HL-60/S4 (cell line): ENCODE data around the gene RNF187.
"Not testable (repeated sequence)": the region's sequence is repeated elsewhere in the genome, so short reads cannot be mapped to it uniquely, and the experiment has no call there.

ENCODE experiments used
- in situ Hi-C: fragments of 300-500 bp; cut with MboI; formaldehyde crosslinking; loops from 2 replicates; pipeline ENCODE4 v1.14.3; 2022; ENCODE audit warnings: low sequenced_read_pairs

The RNF187 gene

GRCh38 chr1:228486596-228487335 lies 416 bp upstream of the RNF187 start:
- in situ Hi-C loops = no loop called here

- in situ Hi-C loops = no loop called here
Observed at GRCh38 chr1:228488125-228488817, 1.1 kb downstream of the RNF187 start.

- in situ Hi-C loops = no loop called here
Observed at GRCh38 chr1:228488818-228489674, 1.9 kb downstream of the RNF187 start.

DNA sequence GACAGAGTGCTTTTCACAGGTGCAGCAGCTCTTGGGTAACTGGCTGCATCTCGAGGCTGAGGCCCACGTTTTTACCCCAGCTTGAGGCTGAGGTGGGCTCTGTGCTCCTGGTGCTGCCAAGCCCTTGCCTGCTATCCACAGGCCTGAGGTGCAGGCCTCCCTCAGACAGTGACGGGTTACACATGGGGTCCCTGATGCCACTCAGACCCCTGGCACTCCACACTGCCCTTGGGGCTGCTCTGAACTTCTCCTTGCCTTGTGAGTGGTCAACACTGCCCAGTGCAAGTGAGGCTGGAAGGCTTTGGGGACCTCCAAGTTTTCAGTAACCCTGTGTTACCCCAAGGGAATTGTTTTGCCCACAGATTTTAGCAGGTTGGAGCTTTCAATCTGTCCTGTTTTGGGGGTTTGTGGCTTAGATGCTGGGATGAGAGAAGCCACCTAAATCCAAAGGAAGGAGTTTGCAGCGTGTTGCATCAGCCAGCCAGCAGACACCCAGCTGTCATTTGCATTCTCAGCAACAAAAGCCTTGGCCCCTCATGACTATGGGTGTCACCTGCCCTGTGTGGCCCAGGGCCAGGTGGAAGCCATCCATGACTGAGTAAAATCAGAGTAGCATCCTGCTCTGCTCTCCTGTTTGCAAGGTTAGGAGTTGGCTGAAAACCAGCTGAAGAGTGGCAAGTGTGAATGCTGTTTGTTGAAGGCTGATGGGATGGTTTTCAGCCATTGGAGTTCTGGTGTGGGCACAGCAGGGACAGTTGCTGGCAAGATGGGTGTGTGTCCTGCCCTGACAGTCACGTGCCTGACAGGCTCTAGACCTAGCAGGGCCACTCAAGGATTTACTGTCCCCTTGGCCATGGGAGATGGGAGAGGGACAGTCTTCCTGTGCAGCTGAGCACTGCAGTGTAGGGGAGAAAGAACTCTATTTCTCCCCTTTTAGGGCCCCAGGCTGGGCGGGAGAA lies 3.2 kb downstream of the RNF187 start:
- in situ Hi-C loops = no loop called here

- in situ Hi-C loops = no loop called here
Observed at GRCh38 chr1:228493141-228494043, 6.2 kb downstream of the RNF187 start.

- in situ Hi-C loops = no loop called here
Observed at GRCh38 chr1:228494044-228494353, 6.8 kb downstream of the RNF187 start.

GRCh38 chr1:228494391-228494790 lies 7.2 kb downstream of the RNF187 start:
- in situ Hi-C loops = no loop called here

DNA sequence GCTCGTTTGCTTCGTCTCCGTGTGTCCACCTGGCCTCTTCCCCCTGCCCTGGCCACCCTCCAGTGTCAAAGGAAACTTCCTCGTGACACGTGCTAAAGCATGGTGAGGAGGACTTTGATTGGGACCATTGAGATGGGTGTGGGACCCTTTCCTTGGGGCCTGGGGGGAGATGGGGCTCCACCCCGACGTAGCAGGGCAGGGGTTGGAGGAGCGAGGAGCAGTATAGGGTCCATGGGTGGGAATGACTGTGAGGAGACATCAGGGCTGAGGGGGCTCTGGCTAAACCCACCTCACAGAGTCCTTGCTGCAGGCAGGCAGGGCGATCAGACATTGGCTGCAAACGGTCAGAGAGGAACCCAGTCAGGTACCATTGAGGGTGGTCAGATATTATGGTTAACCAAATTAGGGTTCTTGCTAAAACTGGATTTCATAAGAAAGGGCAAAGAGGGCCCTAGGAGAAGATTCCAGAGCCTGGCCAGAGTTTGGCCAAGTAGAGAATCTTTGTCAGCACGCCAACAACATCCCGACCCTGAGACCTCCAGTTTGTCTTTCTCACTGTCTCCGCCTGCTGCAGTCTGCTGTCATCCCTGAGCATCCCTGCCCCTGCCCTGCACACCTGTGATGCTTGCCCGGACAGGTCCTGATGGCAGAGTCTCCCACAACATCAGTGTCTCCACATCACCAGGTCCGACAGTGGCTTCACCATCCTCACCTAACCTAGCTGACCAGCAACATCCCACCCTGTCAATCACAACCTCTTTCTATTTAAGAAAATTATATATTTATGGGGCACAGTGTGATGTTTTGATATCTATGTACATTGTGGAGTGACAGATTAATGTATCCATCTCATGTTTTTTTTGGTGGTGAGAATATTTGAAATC lies 8.0 kb downstream of the RNF187 start:
- in situ Hi-C loops = no loop called here

DNA sequence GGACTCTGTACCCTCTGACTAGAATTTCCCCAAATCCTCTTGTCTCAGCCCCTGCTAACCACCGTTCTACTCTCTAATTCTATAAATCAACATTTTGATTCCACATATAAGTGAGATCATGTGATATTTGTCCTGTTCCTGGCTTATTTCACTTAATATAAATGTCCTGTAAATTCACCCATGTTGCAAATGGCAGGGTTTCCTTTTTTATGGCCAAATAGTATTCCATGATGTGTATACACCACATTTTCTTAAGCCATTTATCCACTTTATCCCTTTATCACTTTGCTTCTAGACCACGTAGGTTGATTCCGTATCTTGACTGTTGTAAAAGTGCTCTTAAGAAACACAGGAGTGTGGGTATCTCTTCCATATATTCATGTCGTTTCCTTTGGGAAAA lies 8.9 kb downstream of the RNF187 start:
- in situ Hi-C loops = no loop called here

- in situ Hi-C loops = no loop called here
Observed at GRCh38 chr1:228496494-228496893, 9.3 kb downstream of the RNF187 start.

DNA sequence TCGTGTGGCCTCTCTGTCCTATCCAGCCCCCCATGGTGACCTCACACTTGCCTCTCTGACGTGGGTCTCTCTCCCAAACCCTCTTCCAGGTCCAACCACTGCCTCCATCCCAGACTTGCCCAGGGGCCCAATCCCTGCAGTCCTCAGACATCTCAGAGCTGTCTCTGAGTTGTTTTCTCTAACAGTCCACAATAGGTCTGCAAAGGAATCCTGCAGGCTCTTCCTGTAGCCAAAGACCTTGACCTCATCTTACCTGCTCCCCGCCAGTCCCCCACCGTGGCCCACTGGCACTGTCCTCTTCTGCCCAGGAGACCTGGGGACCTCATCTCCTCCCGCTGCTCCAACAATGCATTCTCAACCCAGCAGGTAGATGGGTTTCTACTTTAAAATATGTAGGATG lies 10.0 kb downstream of the RNF187 start:
- in situ Hi-C loops = no loop called here

DNA sequence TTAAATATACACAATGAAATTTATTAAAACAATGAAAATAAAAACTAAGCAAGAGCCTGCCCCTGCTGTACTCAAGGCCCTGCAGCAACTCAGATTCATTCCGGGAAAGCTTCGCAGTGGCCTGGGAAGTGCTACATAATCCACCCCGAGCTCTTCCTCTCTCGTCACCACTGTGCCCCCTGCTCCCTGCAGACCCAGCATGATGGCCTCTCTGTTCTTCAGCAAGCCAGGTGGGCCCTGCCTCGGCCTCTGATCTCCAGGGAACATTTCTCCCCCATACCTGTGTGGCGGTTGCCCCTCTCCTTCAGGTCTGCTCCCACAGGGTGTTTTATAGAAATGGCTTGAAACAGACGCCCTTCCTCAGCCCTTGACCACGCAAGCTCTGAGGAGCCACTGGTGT lies 10.6 kb downstream of the RNF187 start:
- in situ Hi-C loops = no loop called here

DNA sequence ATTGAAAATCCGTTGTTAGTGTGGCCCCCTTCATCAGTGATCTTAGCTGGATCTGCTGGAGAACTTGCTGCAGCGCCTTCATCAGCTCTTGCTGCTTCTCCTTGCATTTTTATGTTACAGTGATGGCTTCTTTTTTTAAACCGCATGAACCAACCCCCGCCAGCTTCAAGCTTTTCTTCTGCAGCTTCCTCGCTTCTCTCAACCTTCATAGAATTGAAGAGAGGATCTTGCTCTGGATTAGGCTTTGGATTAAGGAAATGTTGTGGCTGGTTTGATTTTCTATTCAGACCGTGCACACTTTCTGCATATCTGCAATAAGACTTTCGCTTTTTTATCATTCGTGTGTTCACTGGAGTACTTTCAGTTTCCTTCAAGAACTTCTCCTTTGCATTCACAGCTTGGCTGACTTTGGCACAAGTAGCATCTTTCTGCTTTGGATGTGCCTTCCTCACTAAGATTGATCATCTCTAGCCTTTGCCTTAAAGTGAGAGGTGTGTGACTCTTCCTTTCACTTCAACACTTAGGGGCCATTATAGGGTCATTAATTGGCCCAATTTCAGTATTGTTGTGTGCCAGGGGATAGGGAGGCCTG lies 13.1 kb downstream of the RNF187 start:
- in situ Hi-C loops = no loop called here

DNA sequence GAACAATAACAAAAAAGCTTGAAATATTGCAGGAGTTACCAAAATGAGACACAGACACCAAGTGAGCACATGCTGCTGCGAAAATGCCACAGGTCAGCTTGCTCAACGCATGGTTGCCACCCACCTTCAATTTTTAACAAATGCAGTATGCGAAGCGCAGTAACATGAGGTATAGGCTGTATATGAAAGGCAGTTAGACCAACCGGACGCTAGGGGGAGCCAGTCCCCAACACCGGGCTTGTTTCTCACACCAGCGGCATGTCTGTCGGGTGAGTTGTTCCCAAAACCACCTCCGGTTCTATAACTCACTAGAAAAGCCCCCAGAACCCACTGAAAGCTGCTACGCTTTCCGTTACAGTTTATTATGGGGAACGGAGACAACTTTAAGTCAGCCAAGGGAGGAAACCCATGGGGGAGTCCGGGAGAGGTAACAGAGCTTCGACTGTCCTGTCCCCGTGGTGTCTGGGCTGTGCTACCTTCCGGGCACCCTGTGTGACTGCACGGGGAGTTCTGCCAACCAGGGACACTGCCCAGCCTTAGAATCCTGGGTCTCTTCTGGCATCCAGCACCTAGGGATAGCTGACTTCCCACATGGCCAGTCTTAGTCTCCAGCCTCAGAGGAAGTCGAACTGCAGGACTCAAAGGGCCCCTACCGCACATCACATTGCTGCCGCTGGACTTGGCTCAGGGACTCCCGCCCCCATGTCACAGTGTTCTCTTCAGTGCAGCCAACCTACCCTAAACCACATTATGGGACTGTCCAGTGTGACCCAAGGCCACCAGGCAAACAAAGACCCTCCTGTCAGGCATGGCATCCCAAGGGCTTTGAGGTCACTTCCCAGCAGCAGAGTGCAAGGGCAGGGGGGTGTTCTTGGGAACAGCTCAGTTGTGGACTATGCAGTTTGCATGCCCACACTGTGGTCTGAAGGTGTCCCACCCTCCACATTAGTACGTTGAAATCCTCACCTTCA lies 14.0 kb downstream of the RNF187 start:
- in situ Hi-C loops = no loop called here

DNA sequence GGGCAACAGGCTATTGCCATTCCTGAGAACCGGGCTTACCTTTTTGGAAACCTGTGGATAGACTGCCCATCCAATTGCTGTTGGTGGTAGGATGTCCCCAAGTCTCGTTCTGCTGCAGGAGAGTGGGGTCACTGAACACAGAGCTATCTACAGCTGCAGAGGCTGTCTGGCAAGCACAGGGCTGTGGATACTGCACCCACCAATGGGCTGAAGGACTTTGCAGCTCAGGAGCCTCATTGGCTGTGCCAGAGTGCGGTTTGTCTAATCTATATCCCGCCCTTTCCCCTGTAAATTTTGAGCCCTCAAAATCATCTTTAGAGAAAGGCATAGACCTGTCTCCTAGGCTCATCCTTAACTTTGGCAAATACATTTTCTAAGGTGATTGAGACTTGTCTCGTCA lies 15.3 kb downstream of the RNF187 start:
- in situ Hi-C loops = no loop called here

DNA sequence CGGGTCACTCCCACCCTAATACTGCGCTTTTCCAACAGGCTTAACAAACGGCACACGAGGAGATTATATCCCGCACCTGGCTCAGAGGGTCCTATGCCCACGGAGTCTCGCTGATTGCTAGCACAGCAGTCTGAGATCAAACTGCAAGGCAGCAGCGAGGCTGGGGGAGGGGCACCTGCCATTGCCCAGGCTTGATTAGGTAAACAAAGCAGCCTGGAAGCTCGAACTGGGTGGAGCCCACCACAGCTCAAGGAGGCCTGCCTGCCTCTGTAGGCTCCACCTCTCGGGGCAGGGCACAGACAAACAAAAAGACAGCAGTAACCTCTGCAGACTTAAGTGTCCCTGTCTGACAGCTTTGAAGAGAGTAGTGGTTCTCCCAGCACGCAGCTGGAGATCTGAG lies 18.8 kb downstream of the RNF187 start:
- in situ Hi-C loops = not testable (repeated sequence)

DNA sequence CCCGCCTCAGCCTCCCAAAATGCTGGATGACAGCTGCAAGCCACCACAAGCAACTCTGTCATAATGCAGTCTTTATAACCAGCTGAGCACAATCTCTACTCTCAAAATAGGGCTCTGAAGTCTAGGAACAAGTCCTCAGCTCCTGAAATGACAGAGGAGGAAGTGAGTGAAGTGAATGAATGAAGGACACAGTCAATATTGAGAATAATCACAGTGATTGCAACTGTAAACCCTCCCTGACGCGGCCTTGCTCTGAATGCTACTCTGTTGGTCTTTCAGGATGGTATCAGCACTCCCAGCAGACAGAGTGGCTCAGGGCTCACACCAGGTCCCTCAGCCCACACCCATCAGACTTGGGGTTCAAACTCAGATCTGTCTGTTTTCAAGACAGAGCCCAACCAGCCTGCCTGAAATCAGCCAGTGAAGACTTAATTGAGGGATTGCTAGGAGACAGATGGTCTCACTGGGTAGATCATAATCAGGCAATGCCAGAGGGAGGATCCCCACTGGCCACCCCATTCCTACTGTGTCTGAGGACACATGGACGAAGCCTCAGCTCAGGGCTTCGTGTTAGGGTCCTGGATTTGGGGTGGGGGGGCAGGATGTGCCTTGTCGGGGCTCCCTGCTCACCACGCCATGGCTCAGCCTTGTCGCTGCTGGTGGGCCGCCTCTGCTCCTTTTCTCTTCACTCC lies 20.9 kb downstream of the RNF187 start:
- in situ Hi-C loops = no loop called here
